PC-3 (cell line): Measurements from ENCODE around the gene CLRN3. TPM values are rescaled to one million over a fixed set of nuclear protein-coding genes. Genes with fewer than 3 reads are reported as not detected.

ENCODE experiments used
- ATAC-seq: fragments of 200-7000 bp; cut with Tn5 transposase; 2 replicates; pipeline ENCODE4 v1.9.1; 2020; ENCODE audit warnings: mild to moderate bottlenecking, moderate library complexity
- BruUV-seq: library from RNA; stranded (reverse); fragments of 400-500 nt; replicated peaks from 2 replicates; lab custom pipeline; 2021; lab: Mats Ljungman, UMichigan
- CTCF ChIA-PET: fragments of 300-600 bp; sonication (Branson Sonifier 250); formaldehyde crosslinking; loops from one replicate; lab custom pipeline; 2022; ENCODE audit warnings: antibody characterized with exemption; lab: Charles Lee
- POLR2A ChIA-PET: fragments of 300-600 bp; sonication (Branson Sonifier 250); formaldehyde crosslinking; loops from one replicate; lab custom pipeline; 2022; ENCODE audit warnings: antibody characterized with exemption; ENCODE audit not compliant: unreplicated experiment; lab: Charles Lee
- DNase-seq: peaks from one replicate; pipeline ENCODE4 v3.0.0-alpha.2; 2015
- H2AFZ ChIP-seq: fragments of 300-600 bp; sonication (generic); 2 replicates; pipeline ENCODE4 v1.6.0; 2016; ENCODE audit warnings: antibody characterized with exemption, low read length
- H3F3A ChIP-seq: fragments of 300-600 bp; sonication (generic); one replicate; pipeline ENCODE4 v1.6.0; 2017; ENCODE audit warnings: antibody characterized with exemption, low read length, control low read depth, mild to moderate bottlenecking; ENCODE audit not compliant: unreplicated experiment
- H3K27ac ChIP-seq: fragments of 300-600 bp; sonication (generic); 2 replicates; pipeline ENCODE4 v1.5.1; 2016; ENCODE audit warnings: mild to moderate bottlenecking, low read length
- H3K27me3 ChIP-seq: fragments of 300-600 bp; sonication (generic); 2 replicates; pipeline ENCODE4 v1.6.1; 2016; ENCODE audit warnings: low read length, mixed read lengths
- H3K36me3 ChIP-seq: fragments of 300-600 bp; sonication (generic); 2 replicates; pipeline ENCODE4 v1.6.1; 2016; ENCODE audit warnings: low read depth, mixed run types, low read length, mixed read lengths
- H3K4me1 ChIP-seq: fragments of 300-600 bp; sonication (generic); 2 replicates; pipeline ENCODE4 v1.5.1; 2016; ENCODE audit warnings: low read length; ENCODE audit not compliant: insufficient read depth
- H3K4me2 ChIP-seq: fragments of 300-600 bp; sonication (generic); 2 replicates; pipeline ENCODE4 v1.6.0; 2016; ENCODE audit warnings: low read length
- H3K4me3 ChIP-seq: fragments of 300-600 bp; sonication (generic); 2 replicates; pipeline ENCODE4 v1.5.1; 2016; ENCODE audit warnings: mild to moderate bottlenecking, low read length, mixed read lengths
- H3K79me2 ChIP-seq: fragments of 300-600 bp; sonication (generic); 2 replicates; pipeline ENCODE4 v1.6.1; 2017; ENCODE audit warnings: low read length, mixed read lengths
- H3K9ac ChIP-seq: fragments of 300-600 bp; sonication (generic); 2 replicates; pipeline ENCODE4 v1.6.0; 2016; ENCODE audit warnings: mild to moderate bottlenecking, low read length
- H3K9me2 ChIP-seq: fragments of 300-600 bp; sonication (generic); replicated peaks from 2 replicates; pipeline ENCODE4 v1.6.1; 2016; ENCODE audit warnings: mixed run types, low read length, mixed read lengths
- H3K9me3 ChIP-seq: fragments of 300-600 bp; sonication (generic); 2 replicates; pipeline ENCODE4 v1.6.1; 2016; ENCODE audit warnings: low read length, mixed read lengths
- H4K20me1 ChIP-seq: fragments of 300-600 bp; sonication (generic); 2 replicates; pipeline ENCODE4 v1.6.1; 2016; ENCODE audit warnings: low read length, mixed read lengths
- CTCF ChIP-seq: fragments of 300-600 bp; sonication (generic); conservative IDR thresholded peaks from 2 replicates; pipeline ENCODE4 v1.5.1; 2017; ENCODE audit warnings: antibody characterized with exemption, low read depth, mild to moderate bottlenecking, low read length
- EZH2 ChIP-seq: fragments of 300-600 bp; sonication (generic); IDR thresholded peaks from one replicate; pipeline ENCODE4 v1.6.1; 2017; ENCODE audit warnings: antibody characterized with exemption, mild to moderate bottlenecking, low read length; ENCODE audit not compliant: unreplicated experiment
- EZH2phosphoT487 ChIP-seq: fragments of 300-600 bp; sonication (generic); IDR thresholded peaks from 2 replicates; pipeline ENCODE4 v1.6.1; 2018; ENCODE audit warnings: mild to moderate bottlenecking, antibody characterized with exemption, low read length, borderline replicate concordance
- intact Hi-C: fragments of 100-400 bp; cut with micrococcal nuclease; formaldehyde crosslinking; loops from 2 replicates; pipeline ENCODE4 v1.9.0; 2023
- total RNA-seq: library from RNA; depleted of rRNA; stranded (reverse); fragments of >200 nt; gene quantifications from 2 replicates; pipeline ENCODE4 v1.2.3, GENCODE V29; 2014

The CLRN3 gene
- total RNA-seq, 1 experiment from 2014 or later, result not detected

DNA sequence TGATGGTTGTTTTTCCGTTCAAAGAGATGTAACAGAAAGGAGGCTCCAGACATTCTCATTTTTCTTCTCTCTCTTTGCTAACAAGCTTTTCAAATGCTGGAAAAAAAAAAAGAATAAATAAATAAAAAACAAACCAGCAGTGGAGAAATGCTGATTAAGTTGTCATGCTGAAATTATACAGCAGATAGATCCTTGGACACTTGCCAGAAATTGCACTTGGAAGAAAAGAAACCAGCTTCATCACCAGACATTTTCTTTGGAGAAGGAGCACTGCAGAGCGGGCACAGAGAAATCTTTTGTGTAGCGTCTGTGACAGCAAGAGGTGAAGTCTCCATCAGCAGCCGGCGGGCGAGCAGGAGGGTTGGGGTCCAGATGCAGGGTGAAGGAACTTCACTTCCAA is 55.8 kb downstream of the CLRN3 start:
- DNase-seq (no peak), ATAC-seq (no peak)
- Histone ChIP-seq H3F3A (no peaks in the 10 kb centered on the region), H3K27me3 (peaks cover 25% of the 10 kb centered on the region), H3K9ac (no peak overlapping the region), H3K9me2 (no peaks in the 10 kb centered on the region), H3K4me2 (no peak overlapping the region), H3K4me1 (no peaks in the 10 kb centered on the region), H3K36me3 (no peaks in the 10 kb centered on the region), H3K27ac (no peak overlapping the region), H3K9me3 (no peaks in the 10 kb centered on the region), H4K20me1 (no peaks in the 10 kb centered on the region), H3K79me2 (no peaks in the 10 kb centered on the region), H2AFZ (no peak overlapping the region), H3K4me3 (no peak overlapping the region)
- intact Hi-C loops, result no loop called here
- BruUV-seq, result no TSS peak
- ChIA-PET CTCF (no interaction called here), POLR2A (no interaction called here)
- TF ChIP-seq EZH2phosphoT487 (no peak), CTCF (no peak)

DNA sequence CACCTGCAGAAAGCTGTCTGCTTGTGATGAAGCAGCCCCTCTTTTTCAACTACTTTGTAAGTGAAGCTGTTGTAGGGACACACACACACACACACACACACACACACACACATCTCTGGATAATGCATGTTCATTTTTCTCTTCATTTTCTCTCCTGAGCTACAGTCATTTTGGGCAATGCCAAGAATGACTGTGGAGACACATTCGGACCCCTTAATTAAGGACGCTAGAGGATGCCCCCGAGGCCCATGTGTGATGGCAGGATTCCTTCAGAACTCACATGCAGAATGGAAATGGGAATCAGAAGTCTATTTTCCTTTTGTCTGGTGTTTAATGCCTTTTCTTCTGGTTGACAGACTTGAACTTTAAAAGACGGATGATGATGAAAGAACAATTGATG is 56.6 kb downstream of the CLRN3 start:
- Histone ChIP-seq H3K4me1 (no peaks in the 10 kb centered on the region), H3K27ac (no peak overlapping the region), H3K4me3 (no peak overlapping the region), H4K20me1 (no peaks in the 10 kb centered on the region), H3K4me2 (no peak overlapping the region), H3F3A (no peaks in the 10 kb centered on the region), H2AFZ (no peak overlapping the region), H3K27me3 (peaks cover 17% of the 10 kb centered on the region; the same call in 1 of the 2 replicates), H3K9me3 (no peaks in the 10 kb centered on the region), H3K36me3 (no peaks in the 10 kb centered on the region), H3K9me2 (no peaks in the 10 kb centered on the region), H3K9ac (no peak overlapping the region), H3K79me2 (no peaks in the 10 kb centered on the region)
- ChIA-PET CTCF (no interaction called here), POLR2A (no interaction called here)
- intact Hi-C loops, result no loop called here
- no TSS peak for BruUV-seq
- no peak for ATAC-seq
- no peak for DNase-seq
- no peak for TF ChIP-seq EZH2
- TF ChIP-seq CTCF, result no peak
- TF ChIP-seq EZH2phosphoT487, result no peak

DNA sequence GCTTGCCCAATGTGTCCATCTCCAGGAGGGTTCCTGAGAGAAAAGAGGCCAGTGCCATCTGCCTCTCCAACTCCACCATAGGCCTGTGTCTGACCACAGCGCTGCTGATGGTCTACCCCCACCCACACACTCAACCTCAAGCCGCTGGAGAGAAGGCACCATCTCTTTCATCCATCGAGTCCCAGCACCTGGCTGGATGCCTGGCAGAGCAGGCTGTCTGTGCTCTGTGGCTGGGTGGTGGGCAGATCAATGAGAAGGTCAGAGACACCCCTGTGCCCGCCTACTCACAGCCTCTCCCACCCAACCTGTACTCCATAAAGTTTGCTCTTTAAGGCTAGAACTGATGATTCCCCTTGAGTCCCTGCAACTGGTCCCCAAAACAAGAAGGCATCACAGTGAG is 58.0 kb downstream of the CLRN3 start:
- H3K9me2 ChIP-seq, result no peaks in the 10 kb centered on the region
- BruUV-seq, result no TSS peak
- H3K4me3 ChIP-seq, result no peak overlapping the region
- intact Hi-C loops, result no loop called here
- H2AFZ ChIP-seq, result no peak overlapping the region
- ChIA-PET CTCF (no interaction called here), POLR2A (no interaction called here)
- no peaks in the 10 kb centered on the region for H3F3A ChIP-seq
- H3K9ac ChIP-seq, result no peak overlapping the region
- no peaks in the 10 kb centered on the region for H3K4me1 ChIP-seq
- no peaks in the 10 kb centered on the region for H4K20me1 ChIP-seq
- H3K9me3 ChIP-seq, result no peaks in the 10 kb centered on the region
- TF ChIP-seq CTCF, result no peak
- no peak for TF ChIP-seq EZH2
- no peak for TF ChIP-seq EZH2phosphoT487
- no peak overlapping the region for H3K4me2 ChIP-seq
- H3K36me3 ChIP-seq, result no peaks in the 10 kb centered on the region
- DNase-seq (no peak), ATAC-seq (no peak)
- no peak overlapping the region for H3K27ac ChIP-seq
- peaks cover 13% of the 10 kb centered on the region; the same call in 1 of the 2 replicates for H3K27me3 ChIP-seq
- H3K79me2 ChIP-seq, result no peaks in the 10 kb centered on the region
